GM12878 (cell line): Measurements from ENCODE around the gene RMI2. TPM values are rescaled to one million over a fixed set of nuclear protein-coding genes. Genes with fewer than 3 reads are reported as not detected.

ENCODE experiments used
- ATAC-seq: fragments of 200-7000 bp; cut with Tn5 transposase; 3 replicates; pipeline ENCODE4 v1.9.1; 2020; ENCODE audit warnings: mild to moderate bottlenecking, moderate library complexity
- BruUV-seq: library from RNA; stranded (reverse); fragments of 400-500 nt; replicated peaks from 2 replicates; lab custom pipeline; 2021; lab: Mats Ljungman, UMichigan
- CTCF ChIA-PET: fragments of 300-600 bp; sonication (Branson Sonifier 250); formaldehyde crosslinking; extraction: SDS; loops from one replicate; lab custom pipeline; 2021; ENCODE audit warnings: inconsistent platforms; lab: Yijun Ruan, JAX
- POLR2A ChIA-PET: fragments of 350-600 bp; formaldehyde crosslinking; extraction: SDS; loops from one replicate; lab custom pipeline; 2021; ENCODE audit warnings: inconsistent platforms; lab: Charles Lee
- RAD21 ChIA-PET: fragments of 300-600 bp; sonication (Branson Sonifier 250); formaldehyde crosslinking; loops from one replicate; lab custom pipeline; 2023; ENCODE audit warnings: antibody characterized with exemption; ENCODE audit not compliant: unreplicated experiment; lab: Charles Lee
- SMC1A ChIA-PET: fragments of 300-600 bp; sonication (Branson Sonifier 250); formaldehyde crosslinking; loops from one replicate; lab custom pipeline; 2023; ENCODE audit not compliant: unreplicated experiment, uncharacterized antibody; lab: Charles Lee
- DNase-seq: peaks from one replicate; pipeline ENCODE4 v3.0.0-alpha.2; 2011; ENCODE audit warnings: low read depth, low spot score
- FAIRE-seq: peaks from 3 replicates; lab custom pipeline; 2011; peaks lifted over from hg19 to GRCh38; lab: Jason Lieb, UNC
- H2AFZ ChIP-seq: 2 replicates; pipeline ENCODE4 v1.6.0; 2011; ENCODE audit warnings: low read depth, low read length, control low read depth; ENCODE audit not compliant: control insufficient read depth
- H3K27ac ChIP-seq: 2 replicates; pipeline ENCODE4 v1.5.1; 2011; ENCODE audit warnings: control low read depth; ENCODE audit not compliant: control insufficient read depth, insufficient read depth
- H3K27me3 ChIP-seq, 2 experiments: replicated peaks in 1 of 2; 2 replicates each; pipeline versions ENCODE4 v1.6.0 to v1.6.1; 2011; ENCODE audit warnings: low read length in 1 of 2; ENCODE audit not compliant: control insufficient read depth in 2 of 2, insufficient read depth in 2 of 2
- H3K36me3 ChIP-seq, 2 experiments: 2 replicates each; pipeline ENCODE4 v1.5.1; 2011; ENCODE audit warnings: low read length in 1 of 2; ENCODE audit not compliant: control insufficient read depth in 2 of 2, insufficient read depth in 2 of 2
- H3K4me1 ChIP-seq: 2 replicates; pipeline ENCODE4 v1.6.1; 2011; ENCODE audit warnings: mild to moderate bottlenecking, low read length, moderate library complexity, mixed read lengths; ENCODE audit not compliant: control insufficient read depth, insufficient read depth
- H3K4me2 ChIP-seq: 2 replicates; pipeline ENCODE4 v1.6.0; 2011; ENCODE audit warnings: control low read depth; ENCODE audit not compliant: control insufficient read depth, insufficient read depth
- H3K4me3 ChIP-seq: fragments of 200-600 bp; sonication (generic); 2 replicates; pipeline ENCODE4 v1.5.1; 2016
- H3K79me2 ChIP-seq: 2 replicates; pipeline ENCODE4 v1.6.0; 2011; ENCODE audit warnings: low read length; ENCODE audit not compliant: control insufficient read depth, insufficient read depth
- H3K9ac ChIP-seq: 2 replicates; pipeline ENCODE4 v1.8.0; 2011; ENCODE audit warnings: low read length, control low read depth, mixed read lengths; ENCODE audit not compliant: control insufficient read depth, insufficient read depth
- H3K9me3 ChIP-seq: replicated peaks from 3 replicates; pipeline ENCODE4 v1.5.1; 2011; ENCODE audit warnings: mild to moderate bottlenecking, low read length; ENCODE audit not compliant: control insufficient read depth, insufficient read depth
- H4K20me1 ChIP-seq: 2 replicates; pipeline ENCODE4 v1.6.0; 2011; ENCODE audit not compliant: control insufficient read depth, insufficient read depth
- CHD2 ChIP-seq: IDR thresholded peaks from 2 replicates; pipeline ENCODE4 v1.6.1; 2011; ENCODE audit warnings: low read depth, low read length, improper control_type of control experiment, borderline replicate concordance
- EP300 ChIP-seq, 2 experiments: fragments of 150-350 bp in 1 of 2; IDR thresholded peaks; 2 replicates each; pipeline ENCODE4 v1.6.1; 2011 to 2012; ENCODE audit warnings: low read depth in 2 of 2, low read length in 2 of 2, borderline replicate concordance in 1 of 2, improper control_type of control experiment in 1 of 2, inconsistent platforms in 1 of 2; ENCODE audit not compliant: control insufficient read depth in 1 of 2
- ESRRA ChIP-seq: IDR thresholded peaks from 2 replicates; pipeline ENCODE4 v1.6.1; 2012; ENCODE audit warnings: mild to moderate bottlenecking, low read length, improper control_type of control experiment
- KDM1A ChIP-seq: fragments of 200-600 bp; sonication (generic); IDR thresholded peaks from 2 replicates; pipeline ENCODE4 v1.6.1; 2016; ENCODE audit warnings: borderline replicate concordance
- PAX5 ChIP-seq: IDR thresholded peaks from 2 replicates; pipeline ENCODE4 v1.6.1; 2011; ENCODE audit warnings: low read depth, low read length, borderline replicate concordance
- SMARCA5 ChIP-seq: fragments of 450-650 bp; IDR thresholded peaks from 2 replicates; pipeline ENCODE4 v1.6.1; 2017; ENCODE audit warnings: mild to moderate bottlenecking
- WGBS: methylation state at CpG from one replicate; pipeline ENCODE4 v1.1.6; 2016; ENCODE audit warnings: low lambda C conversion rate; ENCODE audit not compliant: insufficient replicate concordance, insufficient coverage; ENCODE audit errors: missing lambda C conversion rate; 5-methylcytosine and 5-hydroxymethylcytosine counted together
- in situ Hi-C: fragments of 300-500 bp; cut with MboI; formaldehyde crosslinking; loops from 9 replicates; pipeline ENCODE4 v1.14.3; 2018; ENCODE audit warnings: mixed read lengths
- intact Hi-C: fragments of 100-400 bp; cut with micrococcal nuclease; formaldehyde crosslinking; loops from one replicate; pipeline ENCODE4 v1.14.2; 2022; ENCODE audit not compliant: unreplicated experiment
- polyA plus RNA-seq, 11 experiments: library from polyadenylated mRNA; depleted of rRNA in 4 of 11; unstranded in 6 of 11; stranded (reverse) in 5 of 11; fragments of >200 nt; fragmentation: Nextera tagmentation in 4 of 11; fragmentation: Illumina TruSeq in 1 of 11; extraction: Ambion mirVana in 4 of 11; extraction: Trizol in 1 of 11; gene quantifications; 1 replicate in 1 of 11; 2 replicates in 10 of 11; pipeline versions ENCODE4 v1.2.1 to v1.2.3, GENCODE V29; 2011 to 2016; ENCODE audit warnings: inconsistent platforms in 2 of 11, missing spikeins in 2 of 11, low read depth in 1 of 11
- total RNA-seq, 4 experiments: library from RNA; depleted of rRNA in 3 of 4; stranded (reverse); fragments of >200 nt in 3 of 4; fragmentation: Illumina TruSeq in 1 of 4; extraction: Trizol in 1 of 4; gene quantifications; 2 replicates each; pipeline versions ENCODE4 v1.2.1 to v1.2.3, GENCODE V29; 2013 to 2021

The RMI2 gene
- total and polyA plus RNA-seq, 10 of the 15 experiments (the other 5 are each of a cell fraction or from before 2014, with no cell fraction given) = 9.6 to 68.8 (median 32.1) TPM

GRCh38 chr16:11333010-11333409 lies 12.2 kb upstream of the RMI2 start:
- H3K36me3 ChIP-seq = no peaks in the 10 kb centered on the region
- RAD21 ChIA-PET = interaction anchor here (0.9 to 1.4 kb wide), 2 partner anchors 13 to 368 kb away, joined by 3 to 5 read pairs; no protein-coding TSS in a partner anchor
- POLR2A ChIA-PET = interaction anchor here (0.6 to 1.9 kb wide), 4 partner anchors 14 to 372 kb away, joined by 3 to 12 read pairs (median 3); no protein-coding TSS in a partner anchor
- H3K4me3 ChIP-seq = no peak overlapping the region
- DNase-seq (no peak), ATAC-seq (no peak), FAIRE-seq (no peak)
- no peak overlapping the region for H3K27ac ChIP-seq
- H3K9me3 ChIP-seq = no peaks in the 10 kb centered on the region; the same call in 2 of the 3 replicates
- H3K27me3 ChIP-seq = no peaks in the 10 kb centered on the region
- intact Hi-C loops = no loop called here
- H3K4me2 ChIP-seq = no peak overlapping the region
- 54% methylated on average over 9 of the region's 9 CpGs for whole genome bisulfite sequencing
- no peaks in the 10 kb centered on the region for H3K79me2 ChIP-seq
- TF ChIP-seq PAX5 (no peak), SMARCA5 (0 out of 2 replicates have a peak, but pooled peaks have one; percentile 16), ESRRA (no peak)
- SMC1A ChIA-PET = interaction anchor here (0.9 to 3.8 kb wide), 8 partner anchors 11 to 69 kb away, joined by 3 to 16 read pairs (median 5); no protein-coding TSS in a partner anchor
- H3K9ac ChIP-seq = no peak overlapping the region
- CTCF ChIA-PET = interaction anchor here (1.2 to 1.6 kb wide), 3 partner anchors 15 to 76 kb away, joined by 3 to 4 read pairs (median 3); no protein-coding TSS in a partner anchor
- BruUV-seq = no TSS peak
- peaks cover 16% of the 10 kb centered on the region for H3K4me1 ChIP-seq
- H4K20me1 ChIP-seq = no peaks in the 10 kb centered on the region
- no peak overlapping the region for H2AFZ ChIP-seq
- in situ Hi-C loops = no loop called here

GRCh38 chr16:11333702-11334101 lies 11.6 kb upstream of the RMI2 start:
- no peaks in the 10 kb centered on the region; the same call in 2 of the 3 replicates for H3K9me3 ChIP-seq
- WGBS = 66% methylated on average over 8 of the region's 8 CpGs
- CTCF ChIA-PET = interaction anchor here (1.1 to 1.2 kb wide), 2 partner anchors 14 to 18 kb away, joined by 3 read pairs; no protein-coding TSS in a partner anchor
- POLR2A ChIA-PET = interaction anchor here (0.8 to 1.9 kb wide), 3 partner anchors 14 to 21 kb away, joined by 3 to 12 read pairs (median 3); no protein-coding TSS in a partner anchor
- TF ChIP-seq CHD2 (no peak), EP300 (IDR thresholded peaks at IDR 0.05; ENCODE audit: borderline replicate concordance in 1 of 2, control insufficient read depth in 1 of 2, low read depth in 2 of 2, low read length in 2 of 2) (no peak), KDM1A (no peak)
- SMC1A ChIA-PET = interaction anchor here (0.9 to 3.8 kb wide), 10 partner anchors 10 to 75 kb away, joined by 3 to 16 read pairs (median 4); no protein-coding TSS in a partner anchor
- H3K79me2 ChIP-seq = no peaks in the 10 kb centered on the region
- FAIRE-seq = no peak
- H3K4me2 ChIP-seq = no peak overlapping the region
- no peak for DNase-seq
- peaks cover 12% of the 10 kb centered on the region for H3K4me1 ChIP-seq
- H4K20me1 ChIP-seq = no peaks in the 10 kb centered on the region
- no TSS peak for BruUV-seq
- intact Hi-C loops = no loop called here
- in situ Hi-C loops = no loop called here
- H3K9ac ChIP-seq = no peak overlapping the region
- no peak for ATAC-seq
- no peaks in the 10 kb centered on the region for H3K27me3 ChIP-seq
- RAD21 ChIA-PET = no interaction called here
- no peak overlapping the region for H3K27ac ChIP-seq
- H2AFZ ChIP-seq = no peak overlapping the region
- no peaks in the 10 kb centered on the region for H3K36me3 ChIP-seq
- H3K4me3 ChIP-seq = no peak overlapping the region
